Vagina (tissue), 2 donors: ENCODE data around the gene THSD7B.

Source experiments
- CTCF ChIP-seq, 3 experiments: fragments of 450-650 bp in 2 of 3; fragments of 200-600 bp in 1 of 3; sonication (generic) in 1 of 3; IDR thresholded peaks; one replicate each; pipeline ENCODE4 v1.5.1; 2017 to 2019; ENCODE audit warnings: antibody characterized with exemption in 3 of 3, mild to moderate bottlenecking in 2 of 3, moderate library complexity in 2 of 3
- POLR2A ChIP-seq, 2 donors: fragments of 450-650 bp; IDR thresholded peaks; one replicate each; pipeline ENCODE4 v1.6.1; 2017; ENCODE audit warnings: antibody characterized with exemption in 2 of 2, mild to moderate bottlenecking in 2 of 2, moderate library complexity in 2 of 2
- POLR2AphosphoS5 ChIP-seq, 2 donors: sonication (generic); formaldehyde crosslinking; IDR thresholded peaks; one replicate each; pipeline ENCODE4 v1.9.0; 2017; ENCODE audit warnings: antibody characterized with exemption in 2 of 2, mild to moderate bottlenecking in 2 of 2, low read depth in 1 of 2; ENCODE audit not compliant: insufficient read depth in 1 of 2

- no peak for TF ChIP-seq CTCF (IDR thresholded peaks at IDR 0.05)
- no peak for TF ChIP-seq POLR2AphosphoS5 (IDR thresholded peaks at IDR 0.05; ENCODE audit: insufficient read depth in 1 of 2, low read depth in 1 of 2)
- no peak for TF ChIP-seq POLR2A (IDR thresholded peaks at IDR 0.05)
Observed at GRCh38 chr2:136801661-136802060, 36.3 kb downstream of the THSD7B start.
